ENCODE measurements around the gene HEPHL1. TPM values are rescaled to one million over a fixed set of nuclear protein-coding genes. Genes with fewer than 3 reads are reported as not detected.
"Not testable (repeated sequence)": the region's sequence is repeated elsewhere in the genome, so short reads cannot be mapped to it uniquely, and the experiment has no call there.

The HEPHL1 gene
- total RNA-seq = not detected

GRCh38 chr11:94020777-94021481 lies at the start of gene HEPHL1:
HEPHL1 (plus strand) TSS chr11:94021354; CDS start chr11:94021369, 15 bp downstream.
- no peak for DNase-seq

GRCh38 chr11:93972790-93973189 lies 48.4 kb upstream of the HEPHL1 start:
- DNase-seq = no peak

GRCh38 chr11:93973322-93974051 lies 47.7 kb upstream of the HEPHL1 start:
- not testable (repeated sequence) for DNase-seq

GRCh38 chr11:93974759-93975158 lies 46.4 kb upstream of the HEPHL1 start:
- DNase-seq = no peak

GRCh38 chr11:93976577-93977254 lies 44.4 kb upstream of the HEPHL1 start:
- not testable (repeated sequence) for DNase-seq

GRCh38 chr11:93983542-93984195 lies 37.5 kb upstream of the HEPHL1 start:
- DNase-seq = no peak

GRCh38 chr11:93984196-93984567 lies 37.0 kb upstream of the HEPHL1 start:
- peak; percentile 33 for DNase-seq

GRCh38 chr11:93984936-93985335 lies 36.2 kb upstream of the HEPHL1 start:
- DNase-seq = no peak

- no peak for DNase-seq
These were observed 34.4 kb upstream of the HEPHL1 start for GRCh38 chr11:93986716-93987115.

- DNase-seq = no peak
These were observed 32.7 kb upstream of the HEPHL1 start for GRCh38 chr11:93988455-93988854.

- DNase-seq = no peak
These were observed 32.2 kb upstream of the HEPHL1 start for GRCh38 chr11:93988912-93989311.

GRCh38 chr11:93993747-93994146 lies 27.4 kb upstream of the HEPHL1 start:
- no peak for DNase-seq

GRCh38 chr11:93997741-93998140 lies 23.4 kb upstream of the HEPHL1 start:
- no peak for DNase-seq

GRCh38 chr11:94000659-94001058 lies 20.5 kb upstream of the HEPHL1 start:
- DNase-seq = no peak

- no peak for DNase-seq
These were observed 18.9 kb upstream of the HEPHL1 start for GRCh38 chr11:94002226-94002625.

GRCh38 chr11:94007426-94007825 lies 13.7 kb upstream of the HEPHL1 start:
- no peak for DNase-seq

GRCh38 chr11:94007906-94008305 lies 13.2 kb upstream of the HEPHL1 start:
- no peak for DNase-seq

- DNase-seq = no peak
These were observed 11.0 kb upstream of the HEPHL1 start for GRCh38 chr11:94010136-94010535.

- no peak for DNase-seq
These were observed 9.7 kb upstream of the HEPHL1 start for GRCh38 chr11:94011478-94011877.

GRCh38 chr11:94017446-94017845 lies 3.7 kb upstream of the HEPHL1 start:
- no peak for DNase-seq

GRCh38 chr11:94018721-94019120 lies 2.4 kb upstream of the HEPHL1 start:
- no peak for DNase-seq

- DNase-seq = no peak
These were observed 2.7 kb downstream of the HEPHL1 start for GRCh38 chr11:94023856-94024255.

- no peak for DNase-seq
These were observed 3.4 kb downstream of the HEPHL1 start for GRCh38 chr11:94024547-94024946.

Measured in tongue (tissue), 2 donors.